Activated T-cell treated with anti-CD3 and anti-CD28 coated beads for 48 hours (primary cell): ENCODE data around the gene TERT.
"Not testable (repeated sequence)": the region's sequence is repeated elsewhere in the genome, so short reads cannot be mapped to it uniquely, and the experiment has no call there.

Experiments used
- DNase-seq: peaks from one replicate; pipeline ENCODE4 v3.0.0-alpha.2; 2020; ENCODE audit warnings: low read depth

The TERT gene

DNA sequence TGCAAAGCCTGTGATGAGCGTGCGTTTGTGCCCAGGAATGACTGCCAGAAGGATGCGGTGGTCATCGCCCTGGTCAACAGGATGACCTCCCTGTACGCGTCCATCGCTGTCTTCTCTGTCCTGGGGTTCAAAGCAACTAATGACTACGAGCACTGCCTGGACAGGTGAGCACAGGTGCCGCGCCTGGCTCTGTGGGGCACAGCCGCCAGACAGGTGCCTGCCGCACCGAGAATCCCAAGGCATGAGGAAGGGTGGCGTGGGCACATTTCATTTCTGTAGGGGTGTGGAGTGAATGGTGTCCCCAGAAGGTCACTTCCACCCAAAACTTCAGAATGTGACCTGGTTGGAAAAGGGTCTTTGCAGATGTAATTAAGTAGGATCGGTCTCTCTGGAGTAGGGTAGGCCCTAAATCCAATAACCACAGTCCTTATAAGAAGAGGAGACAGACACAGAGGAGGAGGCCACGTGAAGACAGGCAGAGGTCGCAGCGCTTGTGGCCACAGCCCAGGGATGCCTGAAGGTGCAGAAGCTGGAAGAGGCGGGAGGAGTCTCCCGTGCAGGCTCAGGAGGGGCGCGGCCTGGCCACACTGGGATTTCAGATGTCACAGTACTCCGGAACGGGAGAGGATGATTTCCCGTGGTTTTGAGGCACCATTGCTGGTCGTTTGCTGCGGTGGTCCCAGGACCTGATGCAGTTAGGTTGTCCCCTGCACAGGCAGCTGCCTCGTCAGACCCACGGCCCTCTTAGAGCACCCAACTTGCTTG lies 54.2 kb downstream of the TERT start:
- DNase-seq: no peak

DNA sequence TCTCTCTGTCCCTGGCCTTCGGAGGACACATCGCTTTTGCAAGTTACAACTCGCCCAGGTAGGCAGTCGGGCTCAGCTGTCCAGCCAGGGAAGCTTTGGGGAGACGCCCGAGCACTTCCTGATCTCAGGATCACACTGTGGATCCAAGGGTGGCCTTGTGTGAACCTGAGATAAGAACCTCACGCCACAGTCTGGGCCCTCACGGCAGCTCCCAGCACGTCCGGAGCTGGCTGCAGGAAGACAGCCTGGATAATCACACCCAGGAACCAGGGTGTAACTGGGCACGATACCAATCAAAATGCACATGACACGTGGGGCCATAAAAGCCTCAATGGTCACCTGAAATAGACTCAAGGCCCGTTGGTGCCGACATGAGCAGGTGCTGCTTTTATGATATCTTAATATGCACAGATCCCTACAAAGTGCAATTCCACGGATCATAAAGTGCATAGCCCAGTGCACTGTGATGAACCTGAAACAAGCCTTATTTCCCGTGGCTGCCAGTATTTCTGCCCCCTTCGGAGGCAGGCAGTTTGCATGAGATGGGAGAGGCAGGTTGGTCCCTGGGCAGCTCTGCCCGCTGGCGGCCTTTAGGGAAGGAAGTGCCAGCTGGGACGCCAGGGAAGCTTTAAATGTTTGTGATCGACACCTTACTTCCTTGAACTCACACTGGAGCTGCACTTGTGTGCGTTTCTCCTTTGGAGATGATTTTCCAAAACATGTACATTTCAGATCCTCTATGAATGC lies 55.2 kb downstream of the TERT start:
- DNase-seq: no peak

DNA sequence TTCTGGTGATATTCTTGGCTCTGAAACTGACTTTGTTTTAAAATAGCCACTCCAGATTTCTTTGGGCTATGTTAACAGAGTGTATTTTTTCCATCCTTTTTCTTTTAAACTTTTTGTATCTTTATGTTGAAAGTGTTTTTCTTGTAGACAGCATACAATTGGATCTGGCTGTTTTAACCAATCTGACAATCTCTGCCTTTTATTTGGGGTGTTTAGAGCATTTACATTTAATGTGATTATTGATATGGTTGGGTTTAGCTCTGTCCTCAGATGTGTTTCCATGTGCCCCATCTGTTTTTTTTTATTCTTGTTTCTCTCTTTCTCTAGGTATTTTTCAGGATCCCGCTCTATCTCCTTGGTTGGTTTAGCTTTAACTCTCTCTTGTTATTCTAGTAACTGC lies 59.0 kb downstream of the TERT start:
- no peak for DNase-seq

DNA sequence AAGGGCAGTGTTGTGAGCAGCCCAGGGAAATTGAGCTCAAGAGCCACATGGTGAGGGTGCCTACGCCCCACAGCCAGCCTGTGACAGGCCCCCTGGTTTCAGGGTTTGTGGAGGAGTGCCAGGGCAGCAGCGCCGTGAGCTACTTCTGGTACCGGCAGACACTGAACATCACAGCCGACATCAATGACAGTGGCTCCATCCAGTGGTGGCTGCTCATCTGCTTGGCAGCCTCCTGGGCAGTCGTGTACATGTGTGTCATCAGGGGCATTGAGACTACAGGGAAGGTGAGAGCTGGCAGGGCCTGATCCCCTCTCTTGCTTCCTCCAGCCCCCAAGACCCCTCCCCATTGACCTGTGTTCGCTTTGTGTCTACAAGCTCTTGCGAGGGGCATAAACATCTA lies 59.5 kb downstream of the TERT start:
- DNase-seq: no peak

DNA sequence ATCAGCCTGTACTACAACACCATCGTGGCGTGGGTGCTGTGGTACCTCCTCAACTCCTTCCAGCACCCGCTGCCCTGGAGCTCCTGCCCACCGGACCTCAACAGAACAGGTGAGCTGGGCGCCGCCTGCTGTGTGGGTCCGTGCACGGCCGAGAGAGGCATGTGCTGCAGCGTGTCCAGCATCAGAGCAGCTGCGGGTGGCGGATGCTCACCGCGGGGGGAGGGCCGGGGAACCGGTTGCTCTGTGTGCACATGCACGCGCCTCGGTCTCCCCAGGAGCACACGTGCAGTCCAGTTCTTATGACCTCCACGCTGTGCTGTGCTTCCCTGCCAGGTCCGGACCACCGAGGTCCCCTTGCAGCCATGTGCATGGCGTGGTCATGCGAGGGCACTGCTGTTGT lies 62.1 kb downstream of the TERT start:
- DNase-seq: no peak

GRCh38 chr5:1231354-1231905 lies 63.4 kb downstream of the TERT start:
- no peak for DNase-seq

GRCh38 chr5:1230551-1230950 lies 64.3 kb downstream of the TERT start:
- no peak for DNase-seq

GRCh38 chr5:1229822-1230221 lies 65.0 kb downstream of the TERT start:
- no peak for DNase-seq

DNA sequence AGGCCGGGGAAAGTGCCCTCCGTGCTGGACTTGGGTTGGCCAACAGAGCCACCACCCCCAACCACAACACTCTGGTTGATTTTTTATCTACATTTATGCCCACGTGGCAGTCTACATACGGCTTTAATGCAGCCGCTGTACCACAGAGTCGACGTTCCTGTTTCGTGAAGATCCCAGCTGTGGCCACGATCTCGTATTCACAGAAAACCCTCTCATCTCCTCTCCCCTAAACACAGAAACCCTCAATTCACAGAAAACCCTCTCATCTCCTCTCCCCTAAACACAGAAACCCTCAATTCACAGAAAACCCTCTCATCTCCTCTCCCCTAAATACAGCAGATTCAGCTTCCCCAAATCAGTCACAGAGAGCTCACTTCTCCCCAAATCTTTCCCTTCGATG lies 65.8 kb downstream of the TERT start:
- DNase-seq: not testable (repeated sequence)

- no peak for DNase-seq
Observed at GRCh38 chr5:1228120-1228519, 66.7 kb downstream of the TERT start.

- no peak for DNase-seq
Observed at GRCh38 chr5:1227667-1228066, 67.2 kb downstream of the TERT start.

DNA sequence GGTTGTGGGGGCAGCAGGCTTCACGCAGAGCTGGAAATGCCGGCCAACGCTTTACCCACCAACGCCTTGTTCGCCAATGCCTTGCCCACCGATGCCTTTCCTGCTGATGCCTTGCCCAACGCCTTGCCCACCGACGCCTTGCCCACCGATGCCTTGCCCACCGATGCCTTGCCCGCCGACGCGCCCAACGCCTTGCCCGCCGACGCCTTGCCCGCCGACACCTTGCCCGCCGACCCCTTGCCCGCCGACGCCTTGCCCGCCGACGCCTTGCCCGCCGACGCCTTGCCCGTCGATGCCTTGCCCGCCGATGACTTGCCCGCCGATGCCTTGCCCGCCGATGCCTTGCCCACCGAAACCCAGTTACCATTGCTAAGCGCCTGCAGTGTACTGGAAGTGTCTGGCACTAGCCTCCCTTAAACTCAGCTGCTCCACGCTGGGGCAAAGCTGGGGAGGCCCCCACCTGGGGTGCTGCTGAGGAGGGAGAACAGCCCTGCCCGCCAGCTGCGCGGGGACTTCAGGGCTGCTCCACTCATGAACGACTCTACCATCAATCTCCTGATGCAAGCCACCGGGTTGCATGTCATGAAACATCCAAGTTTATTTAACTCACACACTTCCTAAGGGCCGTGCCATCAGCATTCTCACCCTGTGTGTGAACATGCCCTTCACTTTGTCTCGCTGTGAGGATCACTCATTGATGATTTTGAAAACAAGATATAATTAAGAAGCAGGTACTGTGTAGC lies 67.9 kb downstream of the TERT start:
- no peak for DNase-seq

GRCh38 chr5:1226231-1226630 lies 68.6 kb downstream of the TERT start:
- DNase-seq: no peak

- no peak for DNase-seq
Observed at GRCh38 chr5:1225081-1225480, 69.8 kb downstream of the TERT start, which contains the start of gene SLC6A18. Gene SLC6A18, plus strand, starts transcription at chr5:1225381. Its CDS starts 97 bp downstream, at chr5:1225478.

DNA sequence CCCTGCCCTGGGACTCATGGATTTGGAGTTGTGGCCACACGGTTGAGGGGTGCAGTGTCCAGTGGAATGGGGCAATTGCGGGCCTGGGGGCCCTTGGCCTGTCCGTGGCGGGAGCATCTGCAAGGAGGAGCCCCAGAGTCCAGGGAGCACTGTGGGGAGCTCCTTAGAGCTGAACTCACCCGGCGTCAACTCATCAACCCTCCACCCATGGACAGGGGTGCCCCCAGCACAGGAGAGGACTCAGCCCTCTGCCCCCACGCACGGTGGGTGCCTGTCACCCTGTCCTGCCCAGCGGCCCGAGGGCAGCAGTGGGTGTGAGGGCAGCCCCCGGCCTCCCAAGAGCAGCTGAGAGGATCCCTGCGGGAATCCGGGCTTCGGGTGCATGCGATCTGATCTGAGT lies 70.2 kb downstream of the TERT start:
- DNase-seq: no peak

GRCh38 chr5:1223278-1223670 lies 71.6 kb downstream of the TERT start:
- no peak for DNase-seq

- no peak for DNase-seq
Observed at GRCh38 chr5:1222621-1223277, 72.1 kb downstream of the TERT start.

- no peak for DNase-seq
Observed at GRCh38 chr5:1222147-1222546, 72.7 kb downstream of the TERT start.

DNA sequence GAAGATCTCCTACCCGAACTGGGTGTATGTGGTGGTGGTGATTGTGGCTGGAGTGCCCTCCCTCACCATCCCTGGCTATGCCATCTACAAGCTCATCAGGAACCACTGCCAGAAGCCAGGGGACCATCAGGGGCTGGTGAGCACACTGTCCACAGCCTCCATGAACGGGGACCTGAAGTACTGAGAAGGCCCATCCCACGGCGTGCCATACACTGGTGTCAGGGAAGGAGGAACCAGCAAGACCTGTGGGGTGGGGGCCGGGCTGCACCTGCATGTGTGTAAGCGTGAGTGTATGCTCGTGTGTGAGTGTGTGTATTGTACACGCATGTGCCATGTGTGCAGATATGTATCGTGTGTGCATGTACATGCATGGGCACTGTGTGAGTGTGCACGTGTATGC lies 73.1 kb downstream of the TERT start:
- DNase-seq: no peak

DNA sequence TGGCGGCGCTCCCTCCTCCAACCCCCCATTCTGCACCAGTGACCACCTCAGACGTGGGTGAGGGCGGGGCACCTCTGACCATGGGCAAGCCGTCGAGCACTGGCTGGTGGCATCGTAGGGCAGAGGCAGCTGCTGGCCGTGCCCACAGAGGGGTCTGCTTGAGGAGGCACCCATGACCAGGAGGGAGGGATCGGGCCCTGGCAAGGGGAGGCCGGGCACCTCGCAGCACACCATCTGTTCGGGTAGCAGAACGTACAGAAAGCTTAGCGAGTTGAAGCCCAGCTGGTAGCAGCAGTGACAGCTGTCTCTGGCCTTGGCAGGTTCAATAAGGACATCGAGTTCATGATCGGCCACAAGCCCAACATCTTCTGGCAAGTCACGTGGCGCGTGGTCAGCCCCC lies 74.0 kb downstream of the TERT start:
- no peak for DNase-seq

DNA sequence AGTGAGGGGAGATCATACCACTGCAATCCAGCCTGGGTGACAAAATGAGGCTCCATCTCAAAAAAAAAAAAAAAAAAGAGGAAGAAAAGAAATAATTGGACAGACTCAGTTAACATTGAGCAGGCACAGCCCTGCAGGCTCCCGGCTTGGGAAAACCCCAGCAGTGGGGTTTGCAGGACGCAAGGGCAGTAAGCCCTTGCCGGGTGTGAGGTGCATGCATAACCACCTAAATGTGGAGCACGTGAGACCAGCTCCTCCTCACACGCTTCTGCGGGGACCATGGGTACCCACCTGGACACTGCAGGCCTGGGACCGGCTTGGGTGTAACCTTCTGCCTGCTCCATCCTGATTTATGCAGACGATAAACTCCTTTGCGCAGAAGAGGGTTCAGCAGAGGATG lies 74.5 kb downstream of the TERT start:
- DNase-seq: no peak

GRCh38 chr5:1219768-1220100 lies 75.1 kb downstream of the TERT start:
- no peak for DNase-seq
